ENCODE data around the gene AMDHD1. TPM values are rescaled to one million over a fixed set of nuclear protein-coding genes. Genes with fewer than 3 reads are reported as not detected.
"Not testable (repeated sequence)": the region's sequence is repeated elsewhere in the genome, so short reads cannot be mapped to it uniquely, and the experiment has no call there.

Gene AMDHD1
- polyA plus RNA-seq, 3 donors from 2014 or later: 2.1 to 2.4 TPM; not detected in 1

DNA sequence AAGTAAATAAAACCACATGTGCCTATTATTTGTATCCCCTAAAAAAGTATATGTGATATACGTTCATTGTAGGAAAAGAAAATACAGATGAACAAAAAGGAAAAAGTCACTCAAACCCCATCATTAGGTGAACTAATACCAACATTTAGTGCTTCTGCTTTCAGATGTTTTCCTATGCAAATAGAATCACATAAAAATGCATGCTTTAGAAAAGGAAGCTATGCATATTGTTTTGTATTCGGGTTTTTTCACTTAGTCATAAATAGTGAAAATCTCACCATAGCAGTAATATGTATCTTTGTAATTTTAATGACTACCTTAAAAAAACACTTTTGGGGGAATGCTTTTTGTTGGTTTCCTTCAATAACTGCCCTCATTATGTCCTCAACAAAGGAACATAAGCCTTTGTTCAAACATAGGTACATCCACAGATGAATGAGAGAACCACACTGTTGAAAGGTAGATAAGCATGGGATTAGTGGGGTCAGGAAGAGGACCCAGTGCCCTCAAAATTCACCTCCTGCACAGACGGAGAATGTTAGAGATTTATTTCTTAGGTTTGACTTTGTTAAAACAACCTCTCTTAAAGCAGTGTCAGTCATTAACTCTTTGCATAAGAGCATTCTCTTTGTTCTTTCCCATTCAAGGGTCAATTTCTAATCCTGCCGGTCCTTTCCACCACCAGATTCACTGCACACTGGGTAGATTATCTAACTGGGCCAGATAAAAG, 6.5 kb downstream of the AMDHD1 start:
- Mint-ChIP-seq H3K36me3 (peaks cover 0 to 7% (median 4%) of the 10 kb centered on the region in 3 donors), H3K27ac (no peak overlapping the region), H3K4me3 (no peak overlapping the region), H3K9me3 (no peaks in the 10 kb centered on the region), H3K4me1 (no peaks in the 10 kb centered on the region), H3K27me3 (ENCODE audit: low read depth in 3 of 3) (peaks cover 0 to 8% (median 4%) of the 10 kb centered on the region in 3 donors)
- DNase-seq: no peak

DNA sequence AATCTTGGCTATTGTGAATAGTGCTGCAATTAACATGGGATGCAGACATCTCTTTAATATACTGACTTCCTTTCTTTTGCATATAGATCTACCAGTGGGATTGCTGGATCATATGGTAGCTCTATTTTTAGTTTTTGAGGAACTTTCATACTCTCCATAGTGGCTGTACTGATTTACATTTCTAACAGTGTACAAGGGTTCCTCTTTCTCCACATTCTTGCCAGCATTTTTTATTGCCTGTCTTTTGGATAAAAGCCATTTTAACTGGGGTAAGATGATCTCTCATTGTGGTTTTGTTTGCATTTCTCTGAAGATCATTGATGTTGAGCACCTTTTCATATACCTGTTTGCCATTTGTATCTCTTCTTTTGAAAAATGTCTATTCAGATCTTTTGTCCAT, 8.4 kb downstream of the AMDHD1 start:
- DNase-seq: no peak
- Mint-ChIP-seq H3K27me3 (ENCODE audit: low read depth in 3 of 3) (peaks cover 0 to 8% (median 6%) of the 10 kb centered on the region in 3 donors), H3K4me1 (no peaks in the 10 kb centered on the region), H3K27ac (no peak overlapping the region), H3K4me3 (no peak overlapping the region), H3K9me3 (no peaks in the 10 kb centered on the region), H3K36me3 (peaks cover 0 to 7% (median 0%) of the 10 kb centered on the region in 3 donors)

DNA sequence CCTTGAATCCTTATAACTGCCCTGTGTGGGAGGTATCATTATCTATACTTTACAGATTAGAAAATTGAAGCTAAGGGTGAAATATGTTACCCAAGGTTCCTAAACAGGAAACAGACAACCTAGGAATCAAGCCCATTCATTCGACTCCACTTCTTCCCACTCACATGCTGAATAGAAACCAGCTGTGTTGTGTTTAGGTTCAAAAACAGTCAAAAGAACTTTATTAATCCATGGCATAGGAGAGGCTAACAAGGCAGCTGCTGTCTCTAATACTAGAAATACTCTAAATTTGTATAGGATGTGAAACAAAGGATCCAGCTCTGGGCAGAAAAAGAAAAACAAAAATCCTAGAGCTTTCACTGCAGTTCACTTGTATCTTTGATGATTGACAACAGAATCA, 9.9 kb downstream of the AMDHD1 start:
- no peak for DNase-seq
- H3K27ac Mint-ChIP-seq: no peak overlapping the region
- H3K27me3 Mint-ChIP-seq (ENCODE audit: low read depth in 3 of 3): peaks cover 0 to 8% (median 8%) of the 10 kb centered on the region in 3 donors
- peaks cover 0 to 7% (median 0%) of the 10 kb centered on the region in 3 donors for H3K36me3 Mint-ChIP-seq
- no peaks in the 10 kb centered on the region for H3K4me1 Mint-ChIP-seq
- H3K4me3 Mint-ChIP-seq: no peak overlapping the region
- no peaks in the 10 kb centered on the region for H3K9me3 Mint-ChIP-seq

DNA sequence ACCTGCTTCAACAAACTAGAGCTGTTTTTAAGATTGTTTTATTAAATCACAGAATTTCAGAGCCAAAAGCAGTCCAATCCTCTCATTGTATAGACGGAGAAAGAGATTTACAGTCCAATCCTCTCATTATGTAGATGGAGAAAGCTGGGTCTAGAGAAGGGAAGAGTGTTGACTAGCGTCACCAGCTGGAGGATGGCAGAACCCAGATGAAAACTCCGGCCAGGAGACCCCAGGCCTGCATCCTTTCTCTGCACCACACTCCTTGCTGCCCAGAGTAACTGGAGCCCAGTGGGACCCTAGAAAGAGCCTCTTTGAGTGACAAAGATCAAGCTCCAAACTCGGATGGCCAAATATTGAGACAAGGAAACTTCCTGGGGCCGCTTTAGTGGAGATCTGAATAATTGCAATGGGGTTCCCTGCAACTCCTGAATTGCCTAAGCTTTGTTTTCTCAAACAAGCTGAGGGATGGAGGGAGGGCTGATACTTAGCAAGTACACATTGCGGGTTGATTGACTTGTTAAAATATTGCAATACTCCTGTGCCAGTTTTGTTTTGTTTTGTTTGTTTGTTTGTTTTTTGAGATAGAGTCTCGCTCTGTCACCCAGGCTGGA, 12.5 kb downstream of the AMDHD1 start:
- H3K27ac Mint-ChIP-seq: no peak overlapping the region
- peaks cover 0 to 7% (median 0%) of the 10 kb centered on the region in 3 donors for H3K36me3 Mint-ChIP-seq

DNA sequence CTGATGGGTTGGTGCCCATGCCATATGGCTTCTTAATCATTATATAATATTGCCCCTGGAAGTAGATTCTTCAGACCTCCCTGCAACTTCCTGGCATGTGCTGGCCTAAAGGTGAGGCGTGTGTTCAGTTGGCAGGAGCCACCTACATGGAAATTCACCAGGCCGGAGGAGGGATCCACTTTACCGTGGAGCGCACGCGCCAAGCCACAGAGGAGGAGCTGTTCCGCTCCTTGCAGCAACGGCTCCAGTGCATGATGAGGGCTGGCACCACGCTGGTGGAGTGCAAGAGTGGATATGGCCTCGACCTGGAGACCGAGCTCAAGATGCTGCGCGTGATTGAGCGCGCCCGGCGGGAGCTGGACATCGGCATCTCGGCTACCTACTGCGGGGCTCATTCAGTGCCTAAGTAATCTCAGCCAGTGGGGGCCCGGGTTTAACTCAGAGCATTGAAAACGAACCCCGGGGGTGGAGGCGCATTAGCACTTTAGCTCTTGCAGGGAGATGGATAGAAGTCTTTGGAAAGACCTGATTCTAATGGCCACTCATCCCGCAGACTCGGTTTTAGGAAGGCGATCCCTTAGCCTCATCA, 13.5 kb downstream of the AMDHD1 start:
- Mint-ChIP-seq H3K27me3 (ENCODE audit: low read depth in 3 of 3) (peaks cover 0 to 8% (median 3%) of the 10 kb centered on the region in 3 donors), H3K9me3 (no peaks in the 10 kb centered on the region), H3K36me3 (peaks cover 0 to 7% (median 0%) of the 10 kb centered on the region in 3 donors), H3K4me1 (no peaks in the 10 kb centered on the region), H3K4me3 (no peak overlapping the region), H3K27ac (no peak overlapping the region)
- no peak for DNase-seq

More for the DNA sequence above, 12.5 kb downstream of the AMDHD1 start:
- H3K4me1 Mint-ChIP-seq: no peaks in the 10 kb centered on the region
- no peaks in the 10 kb centered on the region for H3K9me3 Mint-ChIP-seq
- H3K4me3 Mint-ChIP-seq: no peak overlapping the region
- DNase-seq: no peak
- H3K27me3 Mint-ChIP-seq (ENCODE audit: low read depth in 3 of 3): peaks cover 0 to 8% (median 8%) of the 10 kb centered on the region in 3 donors

DNA sequence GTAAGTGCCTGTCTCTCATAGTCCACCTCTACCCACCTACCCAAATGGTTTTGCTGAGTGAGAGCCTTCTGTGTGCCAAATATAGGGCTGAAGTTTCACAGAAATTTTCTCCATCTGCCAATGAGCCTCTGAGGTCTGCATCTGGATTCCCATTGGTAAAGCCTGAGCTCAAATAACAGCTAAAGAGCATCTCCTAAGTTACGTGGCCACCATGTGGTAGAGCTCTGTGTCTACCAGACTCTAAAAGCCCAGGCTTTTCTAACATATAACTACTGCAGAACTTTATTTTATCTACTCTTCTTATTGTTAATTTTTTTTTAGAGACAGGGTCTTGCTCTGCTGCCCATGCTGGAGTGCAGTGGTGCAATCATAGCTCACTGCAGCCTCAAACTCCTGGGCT, 16.0 kb downstream of the AMDHD1 start:
- H3K9me3 Mint-ChIP-seq: no peaks in the 10 kb centered on the region
- peaks cover 0 to 4% (median 0%) of the 10 kb centered on the region in 3 donors for H3K27me3 Mint-ChIP-seq (ENCODE audit: low read depth in 3 of 3)
- H3K27ac Mint-ChIP-seq: no peak overlapping the region
- no peaks in the 10 kb centered on the region for H3K4me1 Mint-ChIP-seq
- H3K4me3 Mint-ChIP-seq: no peak overlapping the region
- DNase-seq: no peak
- peaks cover 0 to 8% (median 5%) of the 10 kb centered on the region in 3 donors for H3K36me3 Mint-ChIP-seq

DNA sequence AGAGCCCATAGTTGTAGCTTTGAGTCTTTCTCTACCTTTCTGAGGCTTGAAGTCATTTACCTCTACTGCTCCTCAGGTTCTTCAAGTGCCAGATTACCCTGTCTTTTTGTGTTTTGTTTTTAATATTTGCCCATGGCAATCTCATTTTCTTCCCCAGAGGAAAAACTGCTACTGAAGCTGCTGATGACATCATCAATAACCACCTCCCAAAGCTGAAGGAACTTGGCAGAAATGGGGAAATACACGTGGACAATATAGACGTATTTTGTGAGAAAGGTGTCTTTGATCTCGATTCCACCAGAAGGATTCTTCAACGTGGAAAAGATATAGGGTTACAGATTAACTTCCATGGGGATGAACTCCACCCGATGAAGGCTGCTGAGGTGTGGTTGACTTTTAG, 17.1 kb downstream of the AMDHD1 start:
- peaks cover 0 to 6% (median 5%) of the 10 kb centered on the region in 3 donors for H3K36me3 Mint-ChIP-seq

DNA sequence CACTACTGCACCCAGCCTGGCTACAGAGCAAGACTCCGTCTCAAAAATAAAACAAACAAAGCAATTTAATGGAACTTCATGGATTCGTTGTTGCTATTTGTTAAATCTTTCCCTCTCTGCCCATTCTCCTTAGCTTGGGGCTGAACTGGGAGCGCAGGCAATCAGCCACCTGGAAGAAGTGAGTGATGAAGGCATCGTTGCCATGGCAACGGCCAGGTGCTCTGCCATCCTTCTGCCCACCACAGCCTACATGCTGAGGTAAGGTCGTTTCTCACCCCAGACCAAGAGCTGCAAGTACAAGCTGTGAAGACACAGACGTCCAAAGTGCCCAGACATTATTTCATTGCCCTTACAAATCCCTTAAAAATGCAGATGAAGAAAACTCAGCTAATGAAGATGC, 19.1 kb downstream of the AMDHD1 start:
- no peaks in the 10 kb centered on the region for H3K4me1 Mint-ChIP-seq
- H3K4me3 Mint-ChIP-seq: no peak overlapping the region
- no peaks in the 10 kb centered on the region for H3K9me3 Mint-ChIP-seq
- no peak for DNase-seq
- peaks cover 0 to 19% (median 12%) of the 10 kb centered on the region in 3 donors for H3K36me3 Mint-ChIP-seq
- no peak overlapping the region for H3K27ac Mint-ChIP-seq
- peaks cover 0 to 2% (median 0%) of the 10 kb centered on the region in 3 donors for H3K27me3 Mint-ChIP-seq (ENCODE audit: low read depth in 3 of 3)

More for the DNA sequence above, 17.1 kb downstream of the AMDHD1 start:
- peaks cover 0 to 4% (median 0%) of the 10 kb centered on the region in 3 donors for H3K27me3 Mint-ChIP-seq (ENCODE audit: low read depth in 3 of 3)
- H3K4me1 Mint-ChIP-seq: no peaks in the 10 kb centered on the region
- H3K27ac Mint-ChIP-seq: peak overlapping the region in 1 of 6 donors; percentile 17
- H3K9me3 Mint-ChIP-seq: no peaks in the 10 kb centered on the region
- DNase-seq: no peak
- H3K4me3 Mint-ChIP-seq: no peak overlapping the region

DNA sequence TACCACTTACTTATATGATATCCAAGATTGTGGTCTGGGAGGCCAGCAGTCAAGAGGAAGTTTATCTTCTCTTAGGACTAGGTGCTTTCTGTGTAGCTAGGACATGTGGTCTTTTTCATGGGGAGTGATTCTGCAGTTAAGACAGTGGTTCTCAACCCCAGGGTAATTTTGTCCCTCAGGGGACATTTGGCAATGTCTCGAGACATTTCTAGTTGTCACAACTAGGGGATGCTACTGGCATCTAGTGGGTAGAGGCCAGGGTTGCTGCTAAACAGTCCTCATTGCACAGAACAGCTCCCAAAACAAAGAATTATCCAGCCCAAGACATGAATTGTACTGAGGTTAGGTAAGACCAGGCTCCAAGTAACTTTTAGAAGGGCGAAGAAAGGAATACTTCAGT, 20.0 kb downstream of the AMDHD1 start:
- no peak for DNase-seq
- Mint-ChIP-seq H3K36me3 (peaks cover 0 to 19% (median 14%) of the 10 kb centered on the region in 3 donors), H3K4me3 (no peak overlapping the region), H3K27ac (no peak overlapping the region), H3K4me1 (no peaks in the 10 kb centered on the region), H3K9me3 (no peaks in the 10 kb centered on the region), H3K27me3 (ENCODE audit: low read depth in 3 of 3) (peaks cover 0 to 2% (median 0%) of the 10 kb centered on the region in 3 donors)

DNA sequence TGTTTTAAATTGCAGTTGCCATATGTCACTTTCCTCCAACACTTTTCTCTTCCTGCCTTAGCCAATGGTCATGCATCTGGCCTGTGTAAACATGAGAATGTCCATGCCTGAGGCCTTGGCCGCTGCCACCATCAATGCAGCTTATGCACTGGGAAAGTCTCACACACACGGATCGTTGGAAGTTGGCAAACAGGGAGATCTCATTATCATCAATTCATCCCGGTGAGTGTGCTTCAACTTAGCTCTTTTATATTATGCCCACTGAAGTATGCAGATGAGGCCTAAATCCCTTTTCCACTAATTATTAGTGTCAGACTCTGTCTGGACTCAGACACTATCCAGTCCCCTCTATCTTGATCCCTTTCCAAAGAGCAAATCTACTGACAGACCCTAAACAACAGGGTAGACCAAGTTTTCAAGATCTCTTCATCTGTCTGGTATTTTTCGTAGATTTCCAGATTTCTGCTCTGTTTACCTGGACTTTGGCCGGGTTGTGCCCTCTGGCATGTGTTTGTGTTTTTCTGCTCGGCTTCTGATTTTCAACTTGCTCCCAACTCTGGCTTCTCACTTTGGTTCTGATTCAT, 23.2 kb downstream of the AMDHD1 start:
- H3K36me3 Mint-ChIP-seq: peaks cover 0 to 23% (median 17%) of the 10 kb centered on the region in 3 donors
- peaks cover 0 to 2% (median 0%) of the 10 kb centered on the region in 3 donors for H3K27me3 Mint-ChIP-seq (ENCODE audit: low read depth in 3 of 3)
- H3K27ac Mint-ChIP-seq: no peak overlapping the region
- H3K4me3 Mint-ChIP-seq: no peak overlapping the region
- no peaks in the 10 kb centered on the region for H3K9me3 Mint-ChIP-seq
- no peak for DNase-seq
- H3K4me1 Mint-ChIP-seq: no peaks in the 10 kb centered on the region

DNA sequence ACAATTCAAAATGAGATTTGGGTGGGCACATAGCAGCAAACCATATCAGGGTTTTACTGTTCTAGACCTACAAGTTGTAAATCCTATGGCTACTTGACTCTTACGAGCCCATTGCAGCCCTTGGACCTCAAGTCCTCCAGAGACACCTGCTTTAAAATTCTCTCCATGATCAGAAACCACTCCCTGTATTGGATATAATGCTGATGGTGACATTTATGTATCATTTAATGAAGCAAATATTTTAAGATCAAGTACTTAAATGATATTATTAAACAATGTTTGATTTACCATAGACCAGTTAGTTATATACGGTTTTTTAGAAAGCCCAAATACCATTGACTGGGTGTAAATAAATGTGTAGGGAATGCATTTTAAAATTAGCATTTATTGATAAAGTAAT, 24.2 kb downstream of the AMDHD1 start:
- DNase-seq: no peak
- Mint-ChIP-seq H3K4me1 (no peaks in the 10 kb centered on the region), H3K4me3 (no peak overlapping the region), H3K9me3 (no peaks in the 10 kb centered on the region), H3K27ac (no peak overlapping the region), H3K36me3 (peaks cover 0 to 23% (median 17%) of the 10 kb centered on the region in 3 donors), H3K27me3 (ENCODE audit: low read depth in 3 of 3) (peaks cover 0 to 2% (median 0%) of the 10 kb centered on the region in 3 donors)

DNA sequence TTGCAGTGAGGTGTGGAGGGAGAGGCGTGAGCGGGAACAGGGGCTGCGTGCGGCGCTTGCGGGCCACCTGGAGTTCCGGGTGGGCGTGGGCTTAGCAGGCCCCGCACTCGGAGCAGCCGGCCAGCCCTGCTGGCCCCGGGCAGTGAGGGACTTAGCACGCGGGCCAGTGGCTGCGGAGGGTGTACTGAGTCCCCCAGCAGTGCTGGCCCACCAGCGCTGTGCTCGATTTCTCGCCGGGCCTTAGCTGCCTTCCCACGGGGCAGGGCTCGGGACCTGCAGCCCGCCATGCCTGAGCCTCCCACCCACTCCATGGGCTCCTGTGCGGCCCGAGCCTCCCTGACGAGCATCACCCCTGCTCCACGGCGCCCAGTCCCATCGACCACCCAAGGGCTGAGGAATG, 26.0 kb downstream of the AMDHD1 start:
- peaks cover 6 to 17% (median 13%) of the 10 kb centered on the region in 3 donors for H3K36me3 Mint-ChIP-seq
- H3K9me3 Mint-ChIP-seq; H3K27me3 Mint-ChIP-seq (ENCODE audit: low read depth in 3 of 3): not testable (repeated sequence)

DNA sequence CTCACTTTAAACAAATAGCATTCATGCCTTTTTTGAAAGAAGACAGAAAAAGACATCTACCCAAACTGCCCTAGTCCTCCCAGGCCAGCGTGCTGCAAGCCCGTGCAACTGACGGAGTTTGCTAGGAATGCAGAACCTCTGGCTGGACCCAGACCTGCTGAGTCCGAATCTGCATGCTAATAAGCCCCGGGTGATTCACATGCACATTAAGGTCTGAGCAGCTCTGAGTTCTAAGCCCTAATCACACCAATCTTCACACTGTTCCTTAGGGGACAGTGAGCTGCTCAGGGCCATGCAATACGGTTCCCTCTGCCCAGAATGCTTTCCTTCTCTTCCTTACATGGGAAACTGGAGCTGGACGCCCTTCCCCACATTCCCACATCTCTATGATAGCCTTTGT, 27.8 kb downstream of the AMDHD1 start:
- Mint-ChIP-seq H3K27ac (no peak overlapping the region), H3K4me3 (no peak overlapping the region), H3K36me3 (peaks cover 6 to 13% (median 13%) of the 10 kb centered on the region in 3 donors), H3K27me3 (ENCODE audit: low read depth in 3 of 3) (peaks cover 0 to 3% (median 0%) of the 10 kb centered on the region in 3 donors), H3K9me3 (no peaks in the 10 kb centered on the region), H3K4me1 (no peaks in the 10 kb centered on the region)
- DNase-seq: no peak

More for the DNA sequence above, 26.0 kb downstream of the AMDHD1 start:
- not testable (repeated sequence) for H3K4me1 Mint-ChIP-seq, DNase-seq, H3K27ac Mint-ChIP-seq, H3K4me3 Mint-ChIP-seq

All from immature natural killer cell (primary cell).